ENCODE results near the gene CLEC2L. TPM values are rescaled to one million over a fixed set of nuclear protein-coding genes. Genes with fewer than 3 reads are reported as not detected.

Gene CLEC2L
- total RNA-seq, 2 donors from 2014 or later = 3.0 TPM; not detected in 1

DNA sequence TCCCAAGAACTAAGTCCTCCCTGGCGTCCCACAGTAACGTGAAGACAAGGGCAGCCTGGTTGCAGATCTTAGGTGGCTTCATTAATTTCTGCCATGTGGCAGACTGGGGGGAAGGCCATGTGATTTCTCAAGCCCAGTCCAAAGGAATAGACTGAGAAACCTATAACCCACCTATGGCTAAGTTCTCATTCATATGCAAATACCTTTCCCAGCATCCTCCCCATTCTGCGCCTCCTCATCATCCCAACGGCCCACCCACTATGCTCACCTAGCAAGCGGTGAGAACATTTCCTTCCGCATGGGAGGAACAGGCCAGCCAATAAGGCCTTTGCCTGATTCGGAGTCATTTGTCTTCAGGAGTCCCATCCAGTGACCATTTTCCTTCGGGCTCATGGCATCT is 8.2 kb upstream of the CLEC2L start:
- H3K27ac ChIP-seq = no peak overlapping the region
- H3K9me3 ChIP-seq = no peaks in the 10 kb centered on the region
- H3K27me3 ChIP-seq (replicated peaks; ENCODE audit: insufficient read depth) = no peaks in the 10 kb centered on the region
- H3K4me1 ChIP-seq (replicated peaks) = no peaks in the 10 kb centered on the region
- intact Hi-C loops (cut with DNase I) = no loop called here
- H3K4me3 ChIP-seq = no peak overlapping the region
- H3K36me3 ChIP-seq = no peaks in the 10 kb centered on the region
- no peak for DNase-seq (ENCODE audit: low spot score)
- TF ChIP-seq POLR2AphosphoS5 (IDR thresholded peaks at IDR 0.05) (no peak), CTCF (IDR thresholded peaks at IDR 0.05) (no peak), POLR2A (IDR thresholded peaks at IDR 0.05) (no peak)
- 85% methylated on average over 8 of the region's 8 CpGs for WGBS

DNA sequence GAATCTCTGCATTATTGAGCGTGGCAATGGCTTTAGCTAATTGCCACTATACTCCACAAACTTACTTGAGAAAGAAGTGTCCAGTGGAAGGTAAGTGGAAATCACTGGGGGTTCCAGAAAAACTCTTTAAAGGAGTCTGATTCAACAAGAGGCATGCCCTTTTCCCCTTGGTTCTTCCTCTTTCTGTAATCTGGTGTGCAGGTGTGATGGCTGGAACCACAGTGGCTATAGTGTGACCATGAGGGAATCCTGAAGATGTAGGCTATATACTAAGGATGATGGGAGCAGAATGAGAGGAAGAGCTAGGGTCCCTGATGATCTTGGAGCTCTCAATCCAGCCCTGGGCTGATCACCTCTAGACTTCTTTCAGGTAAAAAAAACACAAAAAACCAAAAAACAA is 2.0 kb upstream of the CLEC2L start:
- H3K9me3 ChIP-seq = no peaks in the 10 kb centered on the region
- DNase-seq (ENCODE audit: low spot score) = no peak
- no peak overlapping the region for H3K27ac ChIP-seq
- H3K4me3 ChIP-seq = no peak overlapping the region
- WGBS = 89% methylated on average over 1 of the region's 1 CpG
- TF ChIP-seq POLR2A (IDR thresholded peaks at IDR 0.05) = no peak
- TF ChIP-seq POLR2AphosphoS5 (IDR thresholded peaks at IDR 0.05) = no peak
- no peak for TF ChIP-seq CTCF (IDR thresholded peaks at IDR 0.05)
- no peaks in the 10 kb centered on the region for H3K36me3 ChIP-seq
- no peaks in the 10 kb centered on the region for H3K4me1 ChIP-seq (replicated peaks)
- H3K27me3 ChIP-seq (replicated peaks; ENCODE audit: insufficient read depth) = peaks cover 8% of the 10 kb centered on the region
- intact Hi-C loops (cut with DNase I) = no loop called here

DNA sequence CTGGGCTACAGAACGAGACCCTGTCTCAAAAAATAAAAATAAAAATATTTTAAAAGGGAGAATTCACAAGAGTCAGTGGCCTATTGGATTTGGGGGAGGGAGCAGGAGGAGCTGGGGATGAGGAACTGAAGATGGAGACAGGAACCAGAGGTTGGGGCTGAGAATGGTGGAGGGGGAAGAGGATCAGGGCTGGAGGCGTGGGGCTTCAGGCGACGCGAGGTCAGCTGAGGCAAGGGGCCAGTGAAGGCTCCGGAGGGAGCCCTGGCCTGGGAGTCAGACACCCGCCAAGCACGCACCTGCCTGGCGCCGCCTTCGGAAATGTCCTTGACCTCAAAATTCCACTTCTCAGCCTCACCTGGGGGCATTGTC is 671 bp upstream of the CLEC2L start:
- Histone ChIP-seq H3K27me3 (replicated peaks; ENCODE audit: insufficient read depth) (peaks cover 8% of the 10 kb centered on the region), H3K4me1 (replicated peaks) (no peaks in the 10 kb centered on the region), H3K9me3 (no peaks in the 10 kb centered on the region), H3K36me3 (no peaks in the 10 kb centered on the region), H3K27ac (no peak overlapping the region), H3K4me3 (no peak overlapping the region)
- no peak for DNase-seq (ENCODE audit: low spot score)
- intact Hi-C loops (cut with DNase I) = no loop called here
- no peak for TF ChIP-seq CTCF (IDR thresholded peaks at IDR 0.05)
- no peak for TF ChIP-seq POLR2A (IDR thresholded peaks at IDR 0.05)
- no peak for TF ChIP-seq POLR2AphosphoS5 (IDR thresholded peaks at IDR 0.05)
- 19% methylated on average over 11 of the region's 11 CpGs for WGBS

- Histone ChIP-seq H3K9me3 (no peaks in the 10 kb centered on the region), H3K4me3 (no peak overlapping the region), H3K4me1 (replicated peaks) (no peaks in the 10 kb centered on the region), H3K27ac (no peak overlapping the region), H3K27me3 (replicated peaks; ENCODE audit: insufficient read depth) (peaks cover 8% of the 10 kb centered on the region), H3K36me3 (no peaks in the 10 kb centered on the region)
- TF ChIP-seq POLR2A (IDR thresholded peaks at IDR 0.05) (no peak), CTCF (IDR thresholded peaks at IDR 0.05) (no peak), POLR2AphosphoS5 (IDR thresholded peaks at IDR 0.05) (no peak)
- 43% methylated on average over 36 of the region's 70 CpGs for WGBS
- no peak for DNase-seq (ENCODE audit: low spot score)
- intact Hi-C loops (cut with DNase I) = no loop called here
Observed at GRCh38 chr7:139523968-139524815, 707 bp downstream of the CLEC2L start.

GRCh38 chr7:139525239-139525638 is 1.8 kb downstream of the CLEC2L start:
- intact Hi-C loops (cut with DNase I) = no loop called here
- WGBS = 96% methylated on average over 10 of the region's 10 CpGs
- no peak for DNase-seq (ENCODE audit: low spot score)
- no peak overlapping the region for H3K4me3 ChIP-seq
- H3K27ac ChIP-seq = no peak overlapping the region
- H3K9me3 ChIP-seq = no peaks in the 10 kb centered on the region
- no peaks in the 10 kb centered on the region for H3K4me1 ChIP-seq (replicated peaks)
- TF ChIP-seq POLR2AphosphoS5 (IDR thresholded peaks at IDR 0.05) = no peak
- TF ChIP-seq CTCF (IDR thresholded peaks at IDR 0.05) = no peak
- TF ChIP-seq POLR2A (IDR thresholded peaks at IDR 0.05) = no peak
- H3K27me3 ChIP-seq (replicated peaks; ENCODE audit: insufficient read depth) = peaks cover 8% of the 10 kb centered on the region
- no peaks in the 10 kb centered on the region for H3K36me3 ChIP-seq

Measured in prostate gland (tissue), 2 donors.